SU-DHL-6 (cell line): ENCODE results near the gene MYH15.

Source experiments
- CTCF ChIP-seq: fragments of 200-600 bp; sonication (generic); IDR thresholded peaks from one replicate; pipeline ENCODE4 v1.5.1; 2017; ENCODE audit warnings: antibody characterized with exemption, mild to moderate bottlenecking, low read length, moderate library complexity; ENCODE audit not compliant: insufficient read depth, poor library complexity, severe bottlenecking
- EZH2phosphoT487 ChIP-seq: fragments of 200-600 bp; sonication (generic), shearing (Covaris generic); conservative IDR thresholded peaks from 2 replicates; pipeline ENCODE4 v1.6.1; 2018; ENCODE audit warnings: mild to moderate bottlenecking, antibody characterized with exemption, low read length, moderate library complexity, mixed read lengths

- TF ChIP-seq CTCF (no peak), EZH2phosphoT487 (no peak)
These were observed 117.1 kb downstream of the MYH15 start for GRCh38 chr3:108393128-108393900.
